ENCODE measurements around the gene CIDEA.

DNA sequence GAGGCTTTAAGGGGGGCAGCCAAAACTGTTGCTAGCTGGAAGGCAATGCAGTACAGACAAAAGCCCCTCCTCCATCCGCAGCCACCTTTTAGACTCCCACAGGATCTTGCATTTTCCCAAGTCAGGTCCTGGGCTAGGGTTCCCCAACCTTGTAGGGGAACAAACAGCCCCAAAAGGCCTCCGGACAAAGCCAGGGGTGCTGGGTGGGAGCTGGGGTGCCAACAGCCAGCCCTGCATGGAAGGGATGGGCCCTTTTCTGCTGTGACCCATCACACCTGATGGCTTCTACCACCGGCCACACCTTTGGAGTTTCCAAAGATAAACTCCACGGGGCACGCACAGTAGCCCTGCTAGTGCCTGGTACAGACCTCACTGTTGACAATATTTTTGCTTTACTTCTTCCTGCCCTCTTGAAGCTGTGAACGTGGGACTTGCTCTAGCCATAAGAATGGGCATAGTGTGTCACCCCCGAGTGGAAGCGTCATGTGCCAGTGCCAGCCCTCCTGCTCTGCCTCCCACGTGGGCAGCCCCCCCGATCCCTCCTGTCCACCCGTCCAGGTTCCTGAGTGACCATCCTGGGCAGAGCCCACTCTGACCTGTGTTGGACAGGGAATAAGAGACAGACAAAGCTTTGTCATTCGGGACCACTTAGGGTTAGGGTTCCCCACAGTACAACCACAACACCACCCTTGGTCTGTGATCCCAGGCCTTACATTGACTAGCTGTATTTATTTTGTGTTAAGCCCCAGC, 72.7 kb downstream of the CIDEA start:
- TF ChIP-seq POLR2A (IDR thresholded peaks at IDR 0.05; ENCODE audit: low read depth, low read length) (peak; percentile 31; the same call in 1 of the 2 replicates), POLR2AphosphoS5 (IDR thresholded peaks at IDR 0.05; ENCODE audit: low read depth, low read length) (no peak)

All from GM12891 (cell line).